ENCODE results near the gene PIK3R5.

PIK3R5 gene

GRCh38 chr17:8954339-8954738 is 11.2 kb downstream of the PIK3R5 start:
- Mint-ChIP-seq H3K27ac (peak overlapping the region; percentile 74), H3K9me3 (no peaks in the 10 kb centered on the region), H3K27me3 (no peaks in the 10 kb centered on the region), H3K4me1 (ENCODE audit: low read depth) (peaks cover 89% of the 10 kb centered on the region), H3K4me3 (peak overlapping the region; percentile 82), H3K36me3 (ENCODE audit: low read depth) (peaks cover 92% of the 10 kb centered on the region)
- intact Hi-C loops (cut with micrococcal nuclease), result loop anchor here (2.0 kb wide), 1 partner anchor 32 kb away; no protein-coding TSS in a partner anchor

GRCh38 chr17:8953156-8953885 is 12.2 kb downstream of the PIK3R5 start:
- H3K4me1 Mint-ChIP-seq (ENCODE audit: low read depth), result peaks cover 89% of the 10 kb centered on the region
- H3K4me3 Mint-ChIP-seq, result peak overlapping the region; percentile 60
- intact Hi-C loops (cut with micrococcal nuclease), result no loop called here
- peaks cover 92% of the 10 kb centered on the region for H3K36me3 Mint-ChIP-seq (ENCODE audit: low read depth)
- H3K27ac Mint-ChIP-seq, result peak overlapping the region; percentile 74
- H3K27me3 Mint-ChIP-seq, result no peaks in the 10 kb centered on the region
- H3K9me3 Mint-ChIP-seq, result no peaks in the 10 kb centered on the region

GRCh38 chr17:8952191-8952590 is 13.3 kb downstream of the PIK3R5 start:
- Mint-ChIP-seq H3K27me3 (no peaks in the 10 kb centered on the region), H3K4me1 (ENCODE audit: low read depth) (peaks cover 88% of the 10 kb centered on the region), H3K9me3 (no peaks in the 10 kb centered on the region), H3K36me3 (ENCODE audit: low read depth) (peaks cover 91% of the 10 kb centered on the region), H3K4me3 (no peak overlapping the region), H3K27ac (peak overlapping the region; percentile 74)
- intact Hi-C loops (cut with micrococcal nuclease), result no loop called here

- intact Hi-C loops (cut with micrococcal nuclease), result no loop called here
- no peaks in the 10 kb centered on the region for H3K27me3 Mint-ChIP-seq
- H3K36me3 Mint-ChIP-seq (ENCODE audit: low read depth), result peaks cover 91% of the 10 kb centered on the region
- peaks cover 88% of the 10 kb centered on the region for H3K4me1 Mint-ChIP-seq (ENCODE audit: low read depth)
- no peaks in the 10 kb centered on the region for H3K9me3 Mint-ChIP-seq
- H3K4me3 Mint-ChIP-seq, result no peak overlapping the region
- H3K27ac Mint-ChIP-seq, result peak overlapping the region; percentile 29
Observed at GRCh38 chr17:8951206-8951605, 14.3 kb downstream of the PIK3R5 start.

- Mint-ChIP-seq H3K9me3 (no peaks in the 10 kb centered on the region), H3K27me3 (no peaks in the 10 kb centered on the region), H3K36me3 (ENCODE audit: low read depth) (peaks cover 90% of the 10 kb centered on the region), H3K27ac (peak overlapping the region; percentile 57), H3K4me1 (ENCODE audit: low read depth) (peaks cover 88% of the 10 kb centered on the region), H3K4me3 (no peak overlapping the region)
- intact Hi-C loops (cut with micrococcal nuclease), result no loop called here
Observed at GRCh38 chr17:8949061-8949661, 16.3 kb downstream of the PIK3R5 start.

- Mint-ChIP-seq H3K27ac (peak overlapping the region; percentile 57), H3K36me3 (ENCODE audit: low read depth) (peaks cover 90% of the 10 kb centered on the region), H3K9me3 (no peaks in the 10 kb centered on the region), H3K4me1 (ENCODE audit: low read depth) (peaks cover 85% of the 10 kb centered on the region), H3K4me3 (no peak overlapping the region), H3K27me3 (no peaks in the 10 kb centered on the region)
- intact Hi-C loops (cut with micrococcal nuclease), result no loop called here
Observed at GRCh38 chr17:8948462-8948861, 17.0 kb downstream of the PIK3R5 start.

- peaks cover 82% of the 10 kb centered on the region for H3K4me1 Mint-ChIP-seq (ENCODE audit: low read depth)
- peaks cover 93% of the 10 kb centered on the region for H3K36me3 Mint-ChIP-seq (ENCODE audit: low read depth)
- peak overlapping the region; percentile 73 for H3K27ac Mint-ChIP-seq
- H3K27me3 Mint-ChIP-seq, result no peaks in the 10 kb centered on the region
- intact Hi-C loops (cut with micrococcal nuclease), result no loop called here
- H3K9me3 Mint-ChIP-seq, result no peaks in the 10 kb centered on the region
- H3K4me3 Mint-ChIP-seq, result no peak overlapping the region
Observed at GRCh38 chr17:8947201-8947600, 18.3 kb downstream of the PIK3R5 start.

GRCh38 chr17:8946476-8946875 is 19.0 kb downstream of the PIK3R5 start:
- Mint-ChIP-seq H3K9me3 (no peaks in the 10 kb centered on the region), H3K36me3 (ENCODE audit: low read depth) (peaks cover 93% of the 10 kb centered on the region), H3K27me3 (no peaks in the 10 kb centered on the region), H3K4me3 (no peak overlapping the region), H3K4me1 (ENCODE audit: low read depth) (peaks cover 87% of the 10 kb centered on the region), H3K27ac (peak overlapping the region; percentile 73)
- intact Hi-C loops (cut with micrococcal nuclease), result no loop called here

- intact Hi-C loops (cut with micrococcal nuclease), result no loop called here
- Mint-ChIP-seq H3K4me3 (no peak overlapping the region), H3K36me3 (ENCODE audit: low read depth) (peaks cover 93% of the 10 kb centered on the region), H3K9me3 (no peaks in the 10 kb centered on the region), H3K4me1 (ENCODE audit: low read depth) (peaks cover 87% of the 10 kb centered on the region), H3K27ac (peak overlapping the region; percentile 73), H3K27me3 (no peaks in the 10 kb centered on the region)
Observed at GRCh38 chr17:8946071-8946470, 19.4 kb downstream of the PIK3R5 start.

- intact Hi-C loops (cut with micrococcal nuclease), result no loop called here
- Mint-ChIP-seq H3K36me3 (ENCODE audit: low read depth) (peaks cover 97% of the 10 kb centered on the region), H3K9me3 (no peaks in the 10 kb centered on the region), H3K4me1 (ENCODE audit: low read depth) (peaks cover 91% of the 10 kb centered on the region), H3K27me3 (no peaks in the 10 kb centered on the region), H3K4me3 (no peak overlapping the region), H3K27ac (peak overlapping the region; percentile 73)
Observed at GRCh38 chr17:8944748-8945147, 20.8 kb downstream of the PIK3R5 start.

GRCh38 chr17:8944083-8944482 is 21.4 kb downstream of the PIK3R5 start:
- intact Hi-C loops (cut with micrococcal nuclease), result no loop called here
- peak overlapping the region; percentile 73 for H3K27ac Mint-ChIP-seq
- no peaks in the 10 kb centered on the region for H3K27me3 Mint-ChIP-seq
- H3K4me1 Mint-ChIP-seq (ENCODE audit: low read depth), result peaks cover 92% of the 10 kb centered on the region
- H3K4me3 Mint-ChIP-seq, result no peak overlapping the region
- peaks cover 98% of the 10 kb centered on the region for H3K36me3 Mint-ChIP-seq (ENCODE audit: low read depth)
- H3K9me3 Mint-ChIP-seq, result no peaks in the 10 kb centered on the region

GRCh38 chr17:8941980-8942622 is 23.4 kb downstream of the PIK3R5 start:
- Mint-ChIP-seq H3K4me1 (ENCODE audit: low read depth) (peaks cover 90% of the 10 kb centered on the region), H3K27me3 (no peaks in the 10 kb centered on the region), H3K4me3 (peak overlapping the region; percentile 53), H3K27ac (peak overlapping the region; percentile 84), H3K9me3 (no peaks in the 10 kb centered on the region), H3K36me3 (ENCODE audit: low read depth) (peaks cover 99% of the 10 kb centered on the region)
- intact Hi-C loops (cut with micrococcal nuclease), result no loop called here

- peak overlapping the region; percentile 30 for H3K4me3 Mint-ChIP-seq
- intact Hi-C loops (cut with micrococcal nuclease), result no loop called here
- peaks cover 95% of the 10 kb centered on the region for H3K36me3 Mint-ChIP-seq (ENCODE audit: low read depth)
- H3K4me1 Mint-ChIP-seq (ENCODE audit: low read depth), result peaks cover 88% of the 10 kb centered on the region
- no peaks in the 10 kb centered on the region for H3K9me3 Mint-ChIP-seq
- peak overlapping the region; percentile 84 for H3K27ac Mint-ChIP-seq
- H3K27me3 Mint-ChIP-seq, result no peaks in the 10 kb centered on the region
Observed at GRCh38 chr17:8941520-8941919, 24.0 kb downstream of the PIK3R5 start.

GRCh38 chr17:8940866-8941471 is 24.5 kb downstream of the PIK3R5 start:
- Mint-ChIP-seq H3K27ac (peak overlapping the region; percentile 84), H3K27me3 (no peaks in the 10 kb centered on the region), H3K4me1 (ENCODE audit: low read depth) (peaks cover 88% of the 10 kb centered on the region), H3K9me3 (no peaks in the 10 kb centered on the region), H3K36me3 (ENCODE audit: low read depth) (peaks cover 95% of the 10 kb centered on the region), H3K4me3 (peak overlapping the region; percentile 46)
- intact Hi-C loops (cut with micrococcal nuclease), result no loop called here

Measured in dendritic cell treated with granulocyte-macrophage colony-stimulating factor and Interleukin-4, amounts not matched to agents 40 ng/mL and 50 ng/mL, for 4 days (primary cell).